Measurements from ENCODE around the gene ARHGEF1. TPM values are rescaled to one million over a fixed set of nuclear protein-coding genes. Genes with fewer than 3 reads are reported as not detected.

ARHGEF1 gene
- total RNA-seq, 3 donors from 2014 or later (not counting 1 experiment from before 2014, with no cell fraction given): 1,177 to 1,409 (median 1,354) TPM

GRCh38 chr19:41876847-41877832, 5.8 kb upstream of the ARHGEF1 start, which contains the start of gene CD79A:
CD79A (plus strand) TSS chr19:41877279; CDS start chr19:41877305, 26 bp downstream.
- H3K4me3 ChIP-seq (ENCODE audit: low read length): peak within 1 kb of the TSS; percentile 45
- H3K9me3 Mint-ChIP-seq: no peaks in the 10 kb centered on the region
- H3K4me1 Mint-ChIP-seq: peaks cover 29 to 75% of the 10 kb centered on the region in 2 donors
- DNase-seq (peak in 1 of 2 donors; percentile 51), ATAC-seq (no peak)
- no peak for TF ChIP-seq CTCF (IDR thresholded peaks at IDR 0.05)
- 33% methylated on average over 9 of the region's 9 CpGs for WGBS (ENCODE audit: insufficient coverage)
- peak within 1 kb of the TSS; percentile 95 to 97 for H3K27ac Mint-ChIP-seq
- H3K27me3 Mint-ChIP-seq (ENCODE audit: low read depth in 2 of 2): no peaks in the 10 kb centered on the region
- H3K27ac ChIP-seq (ENCODE audit: low read length): peak within 1 kb of the TSS; percentile 98
- H3K9me3 ChIP-seq (ENCODE audit: control insufficient read depth, insufficient read depth, low read length): no peaks in the 10 kb centered on the region
- H3K36me3 Mint-ChIP-seq: no peaks in the 10 kb centered on the region
- H3K27me3 ChIP-seq (ENCODE audit: control insufficient read depth, insufficient read depth, low read length): no peaks in the 10 kb centered on the region
- H3K4me3 Mint-ChIP-seq: peak within 1 kb of the TSS; percentile 77
- peaks cover 2% of the 10 kb centered on the region for H3K36me3 ChIP-seq (ENCODE audit: control insufficient read depth, insufficient read depth, low read length)
- peaks cover 95% of the 10 kb centered on the region for H3K4me1 ChIP-seq (ENCODE audit: control insufficient read depth, insufficient read depth, low read length)
- intact Hi-C loops (cut with micrococcal nuclease): no loop called here

DNA sequence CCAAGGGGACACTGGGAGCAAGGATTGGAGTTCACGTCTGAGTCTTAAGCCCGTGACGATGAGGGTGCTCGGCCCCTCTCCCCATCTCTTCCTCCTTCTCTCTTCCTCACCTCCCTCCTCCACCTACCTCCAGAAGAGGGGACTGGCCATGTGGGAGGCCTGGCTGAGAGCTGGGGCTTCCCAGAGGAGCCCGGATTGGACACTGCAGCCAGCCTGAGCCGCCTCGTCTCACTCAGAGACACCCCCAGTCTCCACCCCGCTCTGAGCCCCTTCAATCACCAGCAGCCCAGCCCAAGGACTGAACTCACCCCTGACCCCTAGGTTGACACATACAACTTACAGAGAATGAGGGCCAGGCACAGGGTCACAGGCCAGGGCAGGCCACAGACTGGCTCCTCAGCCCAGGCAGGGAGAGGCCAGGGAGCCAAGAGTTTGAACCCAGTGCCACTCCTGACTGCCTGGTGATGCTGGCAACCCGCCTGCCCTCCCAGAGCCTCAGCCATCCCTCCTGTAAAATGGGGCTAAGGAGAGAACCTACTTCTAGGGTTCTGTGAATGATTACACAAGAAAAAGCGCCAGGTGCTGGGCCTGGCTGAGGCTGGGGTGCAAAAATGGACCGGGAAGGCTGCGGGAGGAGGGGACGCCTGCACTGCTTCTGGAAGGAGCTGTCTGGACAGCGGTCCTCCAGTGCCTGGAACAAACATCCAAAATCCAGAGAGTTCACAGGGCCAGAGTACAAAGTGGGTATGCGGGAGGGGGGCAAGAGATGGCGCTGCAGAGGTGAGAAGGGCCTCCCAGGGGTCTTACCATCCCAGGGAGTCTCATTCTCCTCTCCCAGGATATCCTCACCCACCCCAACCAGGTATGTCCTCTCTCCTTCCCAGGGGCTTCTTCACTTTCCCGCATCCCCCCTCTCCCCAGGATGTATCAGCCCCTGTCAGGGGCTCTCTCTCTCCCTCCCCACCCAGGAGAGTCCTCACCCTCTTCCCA, 4.8 kb upstream of the ARHGEF1 start:
- no peaks in the 10 kb centered on the region for H3K9me3 ChIP-seq (ENCODE audit: control insufficient read depth, insufficient read depth, low read length)
- no peaks in the 10 kb centered on the region for H3K36me3 ChIP-seq (ENCODE audit: control insufficient read depth, insufficient read depth, low read length)
- H3K27ac ChIP-seq (ENCODE audit: low read length): peak overlapping the region; percentile 98
- Mint-ChIP-seq H3K4me3 (no peak overlapping the region), H3K27me3 (ENCODE audit: low read depth in 2 of 2) (no peaks in the 10 kb centered on the region), H3K4me1 (peaks cover 31 to 71% of the 10 kb centered on the region in 2 donors), H3K27ac (peak overlapping the region; percentile 95 to 97), H3K36me3 (no peaks in the 10 kb centered on the region), H3K9me3 (no peaks in the 10 kb centered on the region)
- DNase-seq (peak in 1 of 2 donors; percentile 52), ATAC-seq (no peak)
- no peaks in the 10 kb centered on the region for H3K27me3 ChIP-seq (ENCODE audit: control insufficient read depth, insufficient read depth, low read length)
- H3K4me3 ChIP-seq (ENCODE audit: low read length): peak overlapping the region; percentile 45
- no peak for TF ChIP-seq CTCF (IDR thresholded peaks at IDR 0.05)
- intact Hi-C loops (cut with micrococcal nuclease): no loop called here
- 64% methylated on average over 17 of the region's 17 CpGs for WGBS (ENCODE audit: insufficient coverage)
- H3K4me1 ChIP-seq (ENCODE audit: control insufficient read depth, insufficient read depth, low read length): peaks cover 90% of the 10 kb centered on the region

DNA sequence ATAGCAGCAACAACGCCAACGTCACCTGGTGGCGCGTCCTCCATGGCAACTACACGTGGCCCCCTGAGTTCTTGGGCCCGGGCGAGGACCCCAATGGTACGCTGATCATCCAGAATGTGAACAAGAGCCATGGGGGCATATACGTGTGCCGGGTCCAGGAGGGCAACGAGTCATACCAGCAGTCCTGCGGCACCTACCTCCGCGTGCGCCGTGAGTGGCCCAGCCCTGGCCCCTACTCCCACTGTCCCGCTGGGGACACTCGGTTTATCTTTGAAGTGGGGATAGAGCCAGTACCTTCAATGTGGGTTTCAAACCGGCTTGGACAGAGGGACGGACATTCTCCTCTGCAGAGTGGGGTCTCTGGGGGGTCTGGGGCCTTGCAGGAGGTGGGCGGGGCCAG, 3.9 kb upstream of the ARHGEF1 start:
- H3K36me3 ChIP-seq (ENCODE audit: control insufficient read depth, insufficient read depth, low read length): no peaks in the 10 kb centered on the region

More for the DNA sequence above, 3.9 kb upstream of the ARHGEF1 start:
- DNase-seq (no peak), ATAC-seq (no peak)
- peaks cover 28 to 73% of the 10 kb centered on the region in 2 donors for H3K4me1 Mint-ChIP-seq
- no peak for TF ChIP-seq CTCF (IDR thresholded peaks at IDR 0.05)
- peaks cover 82% of the 10 kb centered on the region for H3K4me1 ChIP-seq (ENCODE audit: control insufficient read depth, insufficient read depth, low read length)
- H3K27ac ChIP-seq (ENCODE audit: low read length): peak overlapping the region; percentile 98
- no peaks in the 10 kb centered on the region for H3K27me3 Mint-ChIP-seq (ENCODE audit: low read depth in 2 of 2)
- H3K9me3 Mint-ChIP-seq: no peaks in the 10 kb centered on the region
- WGBS (ENCODE audit: insufficient coverage): 95% methylated on average over 21 of the region's 21 CpGs
- H3K9me3 ChIP-seq (ENCODE audit: control insufficient read depth, insufficient read depth, low read length): no peaks in the 10 kb centered on the region
- H3K4me3 ChIP-seq (ENCODE audit: low read length): peak overlapping the region; percentile 45
- no peaks in the 10 kb centered on the region for H3K27me3 ChIP-seq (ENCODE audit: control insufficient read depth, insufficient read depth, low read length)
- no peaks in the 10 kb centered on the region for H3K36me3 Mint-ChIP-seq
- H3K4me3 Mint-ChIP-seq: no peak overlapping the region
- H3K27ac Mint-ChIP-seq: peak overlapping the region in 1 of 2 donors; percentile 95
- intact Hi-C loops (cut with micrococcal nuclease): no loop called here

Measured in natural killer cell (primary cell).